Measurements from ENCODE around the gene CFAP100.

The CFAP100 gene

GRCh38 chr3:126375835-126376331, 18.8 kb upstream of the CFAP100 start:
- DNase-seq (ENCODE audit: low spot score): no peak
- no peak for TF ChIP-seq CTCF (conservative IDR thresholded peaks at IDR 0.05; ENCODE audit: low read depth)
- CTCF ChIA-PET: no interaction called here
- no peak overlapping the region for H3K27ac ChIP-seq
- POLR2A ChIA-PET (ENCODE audit: low non-redundant PET): interaction anchor here (0.6 kb wide), 1 partner anchor 728 kb away, joined by 3 read pairs; no protein-coding TSS in a partner anchor

- no peak for TF ChIP-seq CTCF (conservative IDR thresholded peaks at IDR 0.05; ENCODE audit: low read depth)
- CTCF ChIA-PET: no interaction called here
- POLR2A ChIA-PET (ENCODE audit: low non-redundant PET): interaction anchor here (0.6 kb wide), 1 partner anchor 728 kb away, joined by 3 read pairs; no protein-coding TSS in a partner anchor
- DNase-seq (ENCODE audit: low spot score): no peak
- no peak overlapping the region for H3K27ac ChIP-seq
Observed at GRCh38 chr3:126376444-126376843, 18.3 kb upstream of the CFAP100 start.

GRCh38 chr3:126377211-126377610, 17.5 kb upstream of the CFAP100 start:
- no peak for TF ChIP-seq CTCF (conservative IDR thresholded peaks at IDR 0.05; ENCODE audit: low read depth)
- CTCF ChIA-PET: no interaction called here
- no peak for DNase-seq (ENCODE audit: low spot score)
- POLR2A ChIA-PET (ENCODE audit: low non-redundant PET): no interaction called here
- no peak overlapping the region for H3K27ac ChIP-seq

GRCh38 chr3:126378341-126378751, 16.4 kb upstream of the CFAP100 start:
- POLR2A ChIA-PET (ENCODE audit: low non-redundant PET): no interaction called here
- DNase-seq (ENCODE audit: low spot score): no peak
- CTCF ChIA-PET: no interaction called here
- no peak overlapping the region for H3K27ac ChIP-seq
- no peak for TF ChIP-seq CTCF (conservative IDR thresholded peaks at IDR 0.05; ENCODE audit: low read depth)

- POLR2A ChIA-PET (ENCODE audit: low non-redundant PET): no interaction called here
Observed at GRCh38 chr3:126380011-126380768, 14.5 kb upstream of the CFAP100 start.

GRCh38 chr3:126381966-126382365, 12.7 kb upstream of the CFAP100 start:
- ChIA-PET CTCF (no interaction called here), POLR2A (ENCODE audit: low non-redundant PET) (no interaction called here)
- no peak overlapping the region for H3K27ac ChIP-seq
- no peak for TF ChIP-seq CTCF (conservative IDR thresholded peaks at IDR 0.05; ENCODE audit: low read depth)
- DNase-seq (ENCODE audit: low spot score): no peak

More at GRCh38 chr3:126380011-126380768, 14.5 kb upstream of the CFAP100 start:
- TF ChIP-seq CTCF (conservative IDR thresholded peaks at IDR 0.05; ENCODE audit: low read depth): no peak
- DNase-seq (ENCODE audit: low spot score): no peak
- CTCF ChIA-PET: interaction anchor here (0.8 kb wide), 1 partner anchor 9 kb away, joined by 3 read pairs; no protein-coding TSS in a partner anchor
- H3K27ac ChIP-seq: no peak overlapping the region

Measured in RWPE1 (cell line).